CD14-positive monocyte (primary cell): ENCODE measurements around the gene MRTFA. TPM values are rescaled to one million over a fixed set of nuclear protein-coding genes. Genes with fewer than 3 reads are reported as not detected.
A peak's percentile ranks its signal among the peaks of the same experiment; 100 is the strongest.

Experiments
- DNase-seq, 3 donors: peaks; one replicate each; pipeline ENCODE4 v3.0.0-alpha.2; 2011 to 2022
- H2AFZ ChIP-seq: 2 replicates; pipeline ENCODE4 v1.6.0; 2012; ENCODE audit warnings: mild to moderate bottlenecking, low read depth, low read length, inconsistent platforms; ENCODE audit not compliant: insufficient read depth, poor library complexity, severe bottlenecking
- H3K27ac ChIP-seq, 2 donors: 1 replicate in 1 of 2; 2 replicates in 1 of 2; pipeline ENCODE4 v1.5.1; 2012 to 2013; ENCODE audit warnings: low read length in 2 of 2, control low read depth in 1 of 2, inconsistent platforms in 1 of 2, low read depth in 1 of 2, mild to moderate bottlenecking in 1 of 2
- H3K27me3 ChIP-seq, 2 donors: one replicate each; pipeline versions ENCODE4 v1.6.0 to v1.6.1; 2011 to 2013; ENCODE audit warnings: low read length in 2 of 2; ENCODE audit not compliant: control insufficient read depth in 2 of 2, insufficient read depth in 2 of 2
- H3K36me3 ChIP-seq, 2 donors: replicated peaks in 1 of 2; 1 replicate in 1 of 2; 2 replicates in 1 of 2; pipeline versions ENCODE4 v1.5.1 to v1.6.1; 2012 to 2013; ENCODE audit warnings: low read length in 2 of 2, control low read depth in 1 of 2, inconsistent platforms in 1 of 2, mild to moderate bottlenecking in 1 of 2; ENCODE audit not compliant: insufficient read depth in 2 of 2, control insufficient read depth in 1 of 2
- H3K4me1 ChIP-seq, 2 donors: 1 replicate in 1 of 2; 2 replicates in 1 of 2; pipeline versions ENCODE4 v1.5.1 to v1.6.1; 2012 to 2013; ENCODE audit warnings: low read length in 2 of 2, control low read depth in 1 of 2, inconsistent platforms in 1 of 2, mild to moderate bottlenecking in 1 of 2, moderate library complexity in 1 of 2; ENCODE audit not compliant: insufficient read depth in 2 of 2, control insufficient read depth in 1 of 2
- H3K4me2 ChIP-seq: replicated peaks from 2 replicates; pipeline ENCODE3; 2012; ENCODE audit warnings: low read length, moderate library complexity, mild to moderate bottlenecking; ENCODE audit not compliant: poor library complexity, severe bottlenecking; ENCODE audit errors: extremely low read depth
- H3K4me3 ChIP-seq, 3 experiments: fragments of 200-600 bp in 1 of 3; sonication (generic) in 1 of 3; replicated peaks in 1 of 3; 1 replicate in 2 of 3; 2 replicates in 1 of 3; pipeline ENCODE4 v1.5.1; 2011 to 2013; ENCODE audit warnings: low read length in 3 of 3, mild to moderate bottlenecking in 3 of 3, control low read depth in 2 of 3, low read depth in 2 of 3, inconsistent platforms in 1 of 3, moderate library complexity in 1 of 3
- H3K79me2 ChIP-seq: 2 replicates; pipeline ENCODE4 v1.6.0; 2012; ENCODE audit warnings: mild to moderate bottlenecking, control low read depth, inconsistent platforms, low read length, moderate library complexity; ENCODE audit not compliant: insufficient read depth
- H3K9ac ChIP-seq: 2 replicates; pipeline ENCODE4 v1.6.0; 2017; ENCODE audit warnings: low read length, mild to moderate bottlenecking; ENCODE audit not compliant: insufficient read depth, poor library complexity, severe bottlenecking
- H3K9me3 ChIP-seq, 2 donors: replicated peaks in 1 of 2; 1 replicate in 1 of 2; 2 replicates in 1 of 2; pipeline versions ENCODE4 v1.5.1 to v1.6.1; 2012 to 2013; ENCODE audit warnings: low read length in 2 of 2, control low read depth in 1 of 2; ENCODE audit not compliant: control insufficient read depth in 1 of 2, insufficient read depth in 1 of 2
- H4K20me1 ChIP-seq: 2 replicates; pipeline ENCODE4 v1.6.0; 2012; ENCODE audit warnings: mild to moderate bottlenecking, low read length, control low read depth, moderate library complexity; ENCODE audit not compliant: insufficient read depth
- H3K27ac Mint-ChIP-seq, 7 donors: one replicate each; pipeline ENCODE4 v1.8.0; 2020; ENCODE audit warnings: mild to moderate bottlenecking in 7 of 7, mixed read lengths in 7 of 7, moderate library complexity in 6 of 7, inconsistent platforms in 2 of 7
- H3K27me3 Mint-ChIP-seq, 3 donors: one replicate each; pipeline ENCODE4 v1.8.0; 2021 to 2022; ENCODE audit warnings: low read depth in 3 of 3, mild to moderate bottlenecking in 3 of 3, mixed read lengths in 3 of 3, moderate library complexity in 3 of 3, inconsistent platforms in 1 of 3
- H3K36me3 Mint-ChIP-seq, 2 donors: one replicate each; pipeline ENCODE4 v1.8.0; 2020; ENCODE audit warnings: mixed read lengths in 2 of 2, inconsistent platforms in 1 of 2, mild to moderate bottlenecking in 1 of 2
- H3K4me1 Mint-ChIP-seq: one replicate; pipeline ENCODE4 v1.8.0; 2020; ENCODE audit warnings: mild to moderate bottlenecking, mixed read lengths
- H3K4me3 Mint-ChIP-seq, 2 donors: one replicate each; pipeline ENCODE4 v1.8.0; 2020; ENCODE audit warnings: mild to moderate bottlenecking in 2 of 2, mixed read lengths in 2 of 2, moderate library complexity in 1 of 2
- H3K9me3 Mint-ChIP-seq, 7 donors: one replicate each; pipeline ENCODE4 v1.8.0; 2020 to 2022; ENCODE audit warnings: mixed read lengths in 7 of 7, mild to moderate bottlenecking in 6 of 7, moderate library complexity in 6 of 7, inconsistent platforms in 2 of 7
- WGBS: methylation state at CpG from one replicate; pipeline ENCODE4 v1.1.5; 2013; ENCODE audit warnings: missing lambda C conversion rate; ENCODE audit not compliant: insufficient coverage; 5-methylcytosine and 5-hydroxymethylcytosine counted together
- intact Hi-C, 2 donors: fragments of 100-400 bp; cut with micrococcal nuclease; formaldehyde crosslinking; loops; one replicate each; pipeline versions ENCODE4 v1.15.0 to v1.15.1; 2023
- polyA plus RNA-seq, 3 donors: library from polyadenylated mRNA; depleted of rRNA in 1 of 3; unstranded in 2 of 3; stranded (reverse) in 1 of 3; fragments of 300-500 nt in 2 of 3; fragments of >200 nt in 1 of 3; fragmentation: Illumina TruSeq in 2 of 3; gene quantifications; 1 replicate in 2 of 3; 2 replicates in 1 of 3; pipeline ENCODE4 v1.2.3, GENCODE V29; 2012 to 2021
- TF ChIP-seq, protein P1 (sequence below): fragments of 200-600 bp; IDR thresholded peaks from one replicate; pipeline ENCODE4 v1.8.0; 2022; ENCODE audit warnings: antibody characterized with exemption, mild to moderate bottlenecking

The MRTFA gene
- polyA plus RNA-seq, 3 donors = 14.1 to 33.8 (median 18.9) TPM

GRCh38 chr22:40512426-40513136, 123.9 kb downstream of the MRTFA start:
- H4K20me1 ChIP-seq = no peaks in the 10 kb centered on the region
- Mint-ChIP-seq H3K36me3 (peaks cover 14 to 23% of the 10 kb centered on the region in 2 donors), H3K27ac (peak overlapping the region in 1 of 7 donors; percentile 18), H3K9me3 (no peaks in the 10 kb centered on the region), H3K4me3 (no peak overlapping the region), H3K4me1 (peaks cover 33% of the 10 kb centered on the region), H3K27me3 (no peaks in the 10 kb centered on the region)
- H3K4me2 ChIP-seq = no peak overlapping the region
- peaks cover 32% of the 10 kb centered on the region for H3K79me2 ChIP-seq
- no peak overlapping the region for H2AFZ ChIP-seq
- intact Hi-C loops = no loop called here
- H3K27ac ChIP-seq = no peak overlapping the region
- WGBS = no CpG with 5 or more reads among the region's 2 CpGs
- no peaks in the 10 kb centered on the region for H3K27me3 ChIP-seq
- no peak for DNase-seq
- no peaks in the 10 kb centered on the region for H3K9me3 ChIP-seq
- peaks cover 30 to 33% of the 10 kb centered on the region in 2 donors for H3K4me1 ChIP-seq
- no peak overlapping the region for H3K4me3 ChIP-seq
- H3K36me3 ChIP-seq = peaks cover 1 to 12% of the 10 kb centered on the region in 2 donors
- TF ChIP-seq, protein P1, sequence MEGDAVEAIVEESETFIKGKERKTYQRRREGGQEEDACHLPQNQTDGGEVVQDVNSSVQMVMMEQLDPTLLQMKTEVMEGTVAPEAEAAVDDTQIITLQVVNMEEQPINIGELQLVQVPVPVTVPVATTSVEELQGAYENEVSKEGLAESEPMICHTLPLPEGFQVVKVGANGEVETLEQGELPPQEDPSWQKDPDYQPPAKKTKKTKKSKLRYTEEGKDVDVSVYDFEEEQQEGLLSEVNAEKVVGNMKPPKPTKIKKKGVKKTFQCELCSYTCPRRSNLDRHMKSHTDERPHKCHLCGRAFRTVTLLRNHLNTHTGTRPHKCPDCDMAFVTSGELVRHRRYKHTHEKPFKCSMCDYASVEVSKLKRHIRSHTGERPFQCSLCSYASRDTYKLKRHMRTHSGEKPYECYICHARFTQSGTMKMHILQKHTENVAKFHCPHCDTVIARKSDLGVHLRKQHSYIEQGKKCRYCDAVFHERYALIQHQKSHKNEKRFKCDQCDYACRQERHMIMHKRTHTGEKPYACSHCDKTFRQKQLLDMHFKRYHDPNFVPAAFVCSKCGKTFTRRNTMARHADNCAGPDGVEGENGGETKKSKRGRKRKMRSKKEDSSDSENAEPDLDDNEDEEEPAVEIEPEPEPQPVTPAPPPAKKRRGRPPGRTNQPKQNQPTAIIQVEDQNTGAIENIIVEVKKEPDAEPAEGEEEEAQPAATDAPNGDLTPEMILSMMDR = no peak
- no peak overlapping the region for H3K9ac ChIP-seq

DNA sequence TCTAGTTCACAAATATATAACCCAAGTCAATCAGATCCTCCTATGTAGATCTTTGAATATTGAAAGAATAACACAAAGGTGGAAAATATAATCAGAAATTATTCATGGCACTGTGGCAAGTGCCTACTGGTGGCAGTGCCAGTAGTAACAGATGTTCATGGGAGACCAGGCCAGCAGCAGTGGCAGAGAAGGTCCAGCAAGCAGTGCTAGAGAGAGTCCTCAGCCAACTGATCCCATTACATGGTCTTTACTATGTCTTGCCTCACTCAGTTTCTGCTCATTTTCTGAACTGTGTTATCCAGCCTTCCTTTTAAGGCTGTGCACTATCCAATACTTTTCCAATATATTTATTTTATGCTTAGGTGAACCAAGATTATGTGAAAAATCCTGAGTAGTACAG, 124.9 kb downstream of the MRTFA start:
- no peak overlapping the region for H3K4me3 ChIP-seq
- H3K27ac ChIP-seq = peak overlapping the region in 1 of 2 donors; percentile 78
- no peak overlapping the region for H3K4me2 ChIP-seq
- no peak overlapping the region for H3K4me3 Mint-ChIP-seq
- H3K36me3 ChIP-seq = peaks cover 0 to 6% of the 10 kb centered on the region in 2 donors
- no peaks in the 10 kb centered on the region for H3K9me3 Mint-ChIP-seq
- TF ChIP-seq, protein P1 = no peak
- no peaks in the 10 kb centered on the region for H4K20me1 ChIP-seq
- no peaks in the 10 kb centered on the region for H3K9me3 ChIP-seq
- H3K4me1 ChIP-seq = peaks cover 30 to 33% of the 10 kb centered on the region in 2 donors
- H2AFZ ChIP-seq = no peak overlapping the region
- peak overlapping the region in 3 of 7 donors; percentile 49 to 63 (median 56) for H3K27ac Mint-ChIP-seq
- H3K79me2 ChIP-seq = peaks cover 41% of the 10 kb centered on the region
- peaks cover 9 to 16% of the 10 kb centered on the region in 2 donors for H3K36me3 Mint-ChIP-seq
- H3K27me3 Mint-ChIP-seq = no peaks in the 10 kb centered on the region
- H3K27me3 ChIP-seq = no peaks in the 10 kb centered on the region
- intact Hi-C loops = no loop called here
- H3K9ac ChIP-seq = no peak overlapping the region
- no peak for DNase-seq
- peaks cover 33% of the 10 kb centered on the region for H3K4me1 Mint-ChIP-seq
